WI38 (cell line): ENCODE data around the gene MCCC2.
A peak's percentile ranks its signal among the peaks of the same experiment; 100 is the strongest.
"Not testable (repeated sequence)": the region's sequence is repeated elsewhere in the genome, so short reads cannot be mapped to it uniquely, and the experiment has no call there.

Experiments used
- H3K4me3 ChIP-seq: 2 replicates; pipeline ENCODE4 v1.5.1; 2011; ENCODE audit warnings: low read depth, mild to moderate bottlenecking, control low read depth, low read length
- CTCF ChIP-seq: IDR thresholded peaks from 2 replicates; pipeline ENCODE4 v1.5.1; 2012; ENCODE audit warnings: low read depth, mild to moderate bottlenecking, control low read depth, low read length

Gene MCCC2

GRCh38 chr5:71573591-71573990 lies 13.5 kb upstream of the MCCC2 start:
- H3K4me3 ChIP-seq, result no peak overlapping the region
- no peak for TF ChIP-seq CTCF

- not testable (repeated sequence) for H3K4me3 ChIP-seq
Measured at GRCh38 chr5:71575588-71575987, 11.6 kb upstream of the MCCC2 start.

GRCh38 chr5:71576241-71576640 lies 10.9 kb upstream of the MCCC2 start:
- no peak overlapping the region for H3K4me3 ChIP-seq

GRCh38 chr5:71577839-71578238 lies 9.3 kb upstream of the MCCC2 start:
- H3K4me3 ChIP-seq, result not testable (repeated sequence)

More at GRCh38 chr5:71576241-71576640, 10.9 kb upstream of the MCCC2 start:
- TF ChIP-seq CTCF, result no peak

- H3K4me3 ChIP-seq, result no peak overlapping the region
- TF ChIP-seq CTCF, result no peak
Measured at GRCh38 chr5:71582945-71583584, 4.1 kb upstream of the MCCC2 start.

- peak overlapping the region; percentile 65 for H3K4me3 ChIP-seq
- TF ChIP-seq CTCF, result no peak
Measured at GRCh38 chr5:71586052-71586940, 844 bp upstream of the MCCC2 start.

GRCh38 chr5:71587766-71588532 lies 809 bp downstream of the MCCC2 start:
- H3K4me3 ChIP-seq, result peak overlapping the region; percentile 65
- TF ChIP-seq CTCF, result no peak

- H3K4me3 ChIP-seq, result no peak overlapping the region
- no peak for TF ChIP-seq CTCF
Measured at GRCh38 chr5:71588533-71588885, 1.4 kb downstream of the MCCC2 start.
